GM18867 (cell line): ENCODE data around the gene TIAM2.
"Not testable (repeated sequence)": the region's sequence is repeated elsewhere in the genome, so short reads cannot be mapped to it uniquely, and the experiment has no call there.

ENCODE experiments used
- ATAC-seq: cut with Tn5 transposase; IDR thresholded peaks from one replicate; pipeline ENCODE4 v1.9.1; 2021; ENCODE audit warnings: mild to moderate bottlenecking, moderate library complexity; ENCODE audit not compliant: unreplicated experiment

TIAM2 gene

DNA sequence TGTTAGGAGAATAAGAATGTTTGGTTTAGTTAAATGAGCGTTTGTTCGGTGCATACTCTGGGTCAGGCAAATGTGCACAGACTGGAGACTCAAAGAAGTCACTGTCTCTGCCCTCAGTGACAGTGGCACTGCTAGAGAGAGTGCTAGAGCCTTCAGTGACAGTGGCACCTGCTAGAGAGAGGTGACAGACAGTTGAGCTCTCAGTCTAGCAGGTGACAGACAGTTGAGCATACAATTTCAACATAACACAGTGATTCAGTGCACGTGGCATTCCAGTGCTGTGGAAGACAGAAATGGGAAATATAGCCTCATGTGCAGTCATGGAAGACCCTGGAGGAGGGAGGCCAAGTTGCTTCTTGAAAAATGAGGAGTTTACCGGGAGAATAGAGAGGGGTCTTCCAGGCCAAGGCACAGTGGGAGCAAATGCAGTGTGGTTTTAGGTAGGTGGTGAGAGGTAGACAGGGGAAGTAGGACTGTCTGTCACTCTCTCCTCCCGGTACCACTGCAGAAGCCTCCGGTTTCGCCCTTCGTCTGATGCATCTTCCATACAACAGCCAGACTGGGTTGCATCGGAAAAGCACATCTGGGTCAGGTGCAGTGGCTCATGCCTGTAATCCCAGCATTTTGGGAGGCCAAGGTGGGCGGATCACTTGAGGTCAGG lies 160.8 kb downstream of the TIAM2 start:
- ATAC-seq: no peak

DNA sequence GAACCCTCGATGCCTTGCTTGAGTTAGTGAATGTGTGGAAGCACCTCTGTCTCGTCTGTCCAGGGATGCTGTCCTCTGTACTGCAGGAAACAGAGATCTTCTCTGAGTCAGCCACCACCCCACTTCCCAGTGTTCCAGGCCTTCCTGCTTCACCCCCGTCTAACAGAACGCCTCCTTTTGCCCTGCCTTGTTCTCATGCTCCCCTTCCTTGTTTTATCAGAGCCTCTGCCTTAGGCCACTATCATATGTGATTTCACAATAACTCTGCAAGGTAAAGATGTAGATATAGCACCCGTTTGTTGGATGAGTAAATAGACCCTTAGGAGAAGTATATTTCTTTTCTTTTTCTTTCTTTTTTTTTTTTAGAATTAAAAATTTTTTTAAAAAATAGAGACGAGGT lies 162.0 kb downstream of the TIAM2 start:
- ATAC-seq: no peak

DNA sequence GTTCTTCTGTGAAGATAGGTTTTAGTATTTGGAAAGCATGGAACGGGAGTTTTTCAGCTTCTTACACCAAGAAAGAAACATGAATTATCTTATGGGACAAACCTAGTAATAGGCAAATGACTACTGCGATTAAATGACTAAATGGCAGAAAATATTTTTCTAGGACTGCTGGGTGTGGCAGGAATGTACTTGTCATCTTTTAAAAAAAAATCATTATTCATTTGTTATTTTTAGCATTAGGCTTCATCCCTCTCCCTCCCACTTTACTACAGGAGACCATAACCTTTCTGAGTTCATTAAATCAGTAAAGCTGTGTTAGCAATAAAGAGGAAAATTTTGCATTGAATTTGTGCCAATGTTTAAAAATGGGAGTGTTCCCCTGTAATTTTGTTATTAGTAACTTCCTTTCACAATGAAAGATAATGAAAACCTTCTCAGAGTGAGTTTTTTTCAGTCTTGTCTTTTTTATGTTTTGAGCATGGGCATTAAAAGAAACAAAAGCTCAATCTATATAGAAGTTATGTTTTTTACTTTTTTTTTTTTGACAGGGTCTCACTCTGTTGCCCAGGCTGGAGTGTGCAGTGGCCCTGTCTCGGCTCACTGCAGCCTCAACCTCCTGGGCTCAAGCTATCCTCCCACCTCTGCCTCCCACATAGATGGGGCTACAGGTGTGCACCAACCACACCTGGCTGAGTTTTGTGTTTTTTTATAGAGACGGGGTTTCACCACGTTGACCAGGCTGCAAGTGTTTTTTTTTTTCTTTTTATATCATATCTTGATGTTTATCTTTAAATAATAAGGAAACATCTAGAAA lies 163.1 kb downstream of the TIAM2 start:
- ATAC-seq: peak; percentile 61

DNA sequence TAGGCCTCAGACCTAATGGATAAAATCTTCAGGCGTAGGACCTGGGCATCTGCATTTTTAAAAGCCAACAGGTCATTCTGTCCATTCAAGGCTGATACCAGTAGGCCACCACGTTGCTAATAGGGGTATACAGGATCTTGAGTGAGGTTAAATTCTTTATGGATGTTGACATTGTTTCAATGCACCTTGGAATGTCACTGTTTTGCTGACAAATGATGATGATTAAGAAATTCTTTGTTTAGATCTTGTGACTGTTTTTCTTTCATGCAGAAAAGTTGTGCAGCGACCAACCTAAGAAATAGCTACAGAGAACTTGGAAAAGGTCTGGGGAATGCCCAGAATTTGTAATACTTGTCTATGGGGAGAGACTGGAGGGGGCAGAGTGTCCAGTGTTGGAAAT lies 167.6 kb downstream of the TIAM2 start:
- ATAC-seq: no peak

DNA sequence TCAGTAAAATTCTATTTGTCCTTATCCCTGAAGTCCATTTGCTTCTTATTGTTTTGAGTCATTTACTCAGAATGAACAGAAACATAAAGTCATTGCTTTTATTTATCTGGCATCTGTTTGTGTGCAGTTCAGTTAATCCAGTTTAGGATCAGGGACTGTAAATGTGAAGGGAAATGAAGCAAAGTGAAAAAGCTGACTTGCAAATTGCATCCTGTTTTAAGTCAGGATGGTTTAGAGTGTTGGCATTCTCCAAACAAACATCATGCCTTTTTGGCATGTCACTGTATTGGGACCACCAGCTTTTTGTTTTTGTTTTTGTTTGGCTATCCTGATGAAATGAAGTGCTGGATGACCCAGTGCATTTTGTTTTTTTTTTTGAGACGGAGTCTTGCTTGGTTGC lies 168.5 kb downstream of the TIAM2 start:
- no peak for ATAC-seq

DNA sequence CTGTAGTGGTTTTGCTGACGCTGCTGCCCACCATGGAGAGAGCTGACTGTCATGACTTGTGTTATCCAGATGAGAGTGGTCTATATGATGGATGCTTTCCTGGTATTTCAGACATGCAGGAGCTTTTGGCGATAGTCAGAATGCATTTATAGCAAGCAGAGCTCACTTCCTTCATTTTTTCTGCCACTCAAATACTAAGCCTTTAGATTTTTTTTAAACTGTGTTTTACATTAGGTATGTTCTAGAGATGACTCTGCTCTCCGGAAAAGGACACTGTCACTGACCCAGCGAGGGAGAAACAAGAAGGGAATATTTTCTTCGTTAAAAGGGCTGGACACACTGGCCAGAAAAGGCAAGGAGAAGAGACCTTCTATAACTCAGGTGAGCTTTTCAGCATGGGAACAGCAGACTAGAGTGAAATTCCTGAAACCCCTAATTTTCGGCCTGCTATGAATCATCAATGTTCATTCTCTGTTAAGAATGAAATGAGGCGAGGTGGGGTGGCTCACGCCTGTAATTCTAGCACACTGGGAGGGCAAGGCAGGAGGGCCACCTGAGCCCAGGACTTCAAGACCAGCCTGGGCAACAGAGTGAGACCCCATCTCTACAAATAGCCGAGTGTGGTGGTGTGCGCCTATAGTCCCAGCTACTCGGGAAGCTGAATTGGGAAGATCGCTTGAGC lies 170.1 kb downstream of the TIAM2 start:
- no peak for ATAC-seq

DNA sequence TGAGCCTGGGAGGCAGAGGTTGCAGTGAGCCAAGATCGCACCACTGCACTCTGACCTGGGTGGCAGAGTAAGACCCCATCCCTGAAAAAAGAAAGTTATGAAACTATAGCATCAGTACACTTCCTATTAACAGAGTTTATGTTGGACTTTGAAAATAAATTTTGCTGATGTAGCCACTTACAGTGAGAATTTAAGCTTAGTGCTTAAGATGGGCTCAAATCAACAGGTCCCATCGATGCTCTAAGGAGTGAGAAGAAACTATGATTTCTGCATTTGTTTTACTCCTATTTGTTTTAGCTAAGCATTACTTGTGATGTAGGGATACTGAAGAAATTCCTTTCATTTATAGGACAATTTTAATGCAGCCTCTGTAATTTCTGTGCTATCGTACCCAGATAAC lies 175.4 kb downstream of the TIAM2 start:
- no peak for ATAC-seq

DNA sequence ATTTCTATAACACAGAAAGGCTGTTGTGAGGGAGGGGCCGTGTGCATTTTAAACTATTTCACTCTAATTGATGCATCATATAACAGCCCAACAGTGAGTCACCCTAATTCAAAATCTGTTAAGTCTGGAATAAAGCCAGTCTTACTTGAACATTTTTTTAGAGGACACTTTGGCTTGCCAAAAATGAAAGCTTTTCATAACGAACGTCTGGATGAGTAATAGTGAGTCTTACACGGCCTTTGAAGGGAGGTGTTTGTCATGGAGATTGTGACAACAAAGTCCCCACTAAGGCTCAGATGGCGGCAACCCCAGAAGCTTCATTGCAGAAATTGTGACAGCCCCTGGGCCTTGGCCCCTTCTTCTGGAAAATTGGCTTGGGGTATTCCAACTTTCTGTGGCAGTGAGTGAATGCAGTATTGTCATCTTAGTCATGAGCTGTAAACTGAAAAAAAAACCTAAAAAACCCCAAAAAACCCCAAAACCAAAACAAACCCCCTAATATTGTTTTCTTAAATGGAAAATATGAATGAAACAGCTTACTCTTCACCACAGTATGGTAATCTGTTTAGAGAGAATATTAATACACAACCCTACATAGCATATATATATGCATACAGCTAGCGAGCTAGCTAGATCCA lies 176.1 kb downstream of the TIAM2 start:
- ATAC-seq: peak; percentile 83

DNA sequence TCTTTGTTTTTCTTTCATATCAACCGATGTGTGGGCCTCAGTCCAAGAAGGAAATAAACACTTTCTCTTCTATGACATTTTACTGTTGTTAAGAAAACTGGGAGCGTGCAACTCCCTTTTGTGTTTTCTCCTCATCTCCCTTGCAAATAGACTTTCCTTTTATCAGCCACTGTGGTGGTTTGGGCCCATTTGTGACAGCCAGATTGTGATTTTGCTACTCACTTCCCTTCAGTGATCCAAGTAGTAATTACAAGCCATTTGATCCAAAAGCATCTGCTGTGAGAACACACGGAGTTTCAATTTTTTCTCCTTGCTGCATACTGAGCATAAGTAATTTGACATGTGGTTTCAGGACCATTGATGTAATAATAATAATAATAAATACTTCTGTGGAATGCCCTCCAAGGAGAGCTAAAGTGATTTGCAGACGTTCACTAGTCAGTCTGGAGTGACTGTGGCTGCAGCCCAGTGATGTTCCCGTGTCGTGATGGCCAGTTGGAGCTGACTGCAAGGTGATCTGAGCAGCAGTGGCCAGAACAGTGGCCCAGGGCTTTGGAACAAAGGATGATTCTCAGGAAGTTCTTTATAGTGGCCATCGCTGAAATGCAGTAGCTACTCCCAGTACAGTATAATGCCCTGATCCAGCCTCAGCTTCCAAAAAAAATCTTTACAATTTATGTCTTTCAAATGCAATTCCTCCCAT lies 176.8 kb downstream of the TIAM2 start:
- no peak for ATAC-seq

DNA sequence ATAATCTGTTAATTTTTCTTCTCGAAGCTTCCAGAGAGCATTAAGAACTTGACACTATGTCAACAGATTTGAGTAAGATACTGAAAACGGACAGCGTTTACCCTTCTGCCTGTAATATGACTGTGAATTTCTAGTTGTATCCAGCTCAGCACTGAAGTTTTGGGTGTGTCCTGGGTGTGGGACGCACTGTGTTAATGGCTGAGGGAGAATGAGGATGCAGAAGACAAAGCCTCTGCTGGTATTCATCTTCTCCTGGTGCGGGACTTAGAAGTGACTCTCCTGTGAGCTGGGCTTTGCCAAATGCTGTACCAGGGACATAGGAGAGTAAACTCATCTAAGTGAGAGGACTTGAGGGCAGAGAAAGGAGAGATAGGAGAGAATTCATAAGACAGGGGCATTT lies 178.4 kb downstream of the TIAM2 start:
- no peak for ATAC-seq

DNA sequence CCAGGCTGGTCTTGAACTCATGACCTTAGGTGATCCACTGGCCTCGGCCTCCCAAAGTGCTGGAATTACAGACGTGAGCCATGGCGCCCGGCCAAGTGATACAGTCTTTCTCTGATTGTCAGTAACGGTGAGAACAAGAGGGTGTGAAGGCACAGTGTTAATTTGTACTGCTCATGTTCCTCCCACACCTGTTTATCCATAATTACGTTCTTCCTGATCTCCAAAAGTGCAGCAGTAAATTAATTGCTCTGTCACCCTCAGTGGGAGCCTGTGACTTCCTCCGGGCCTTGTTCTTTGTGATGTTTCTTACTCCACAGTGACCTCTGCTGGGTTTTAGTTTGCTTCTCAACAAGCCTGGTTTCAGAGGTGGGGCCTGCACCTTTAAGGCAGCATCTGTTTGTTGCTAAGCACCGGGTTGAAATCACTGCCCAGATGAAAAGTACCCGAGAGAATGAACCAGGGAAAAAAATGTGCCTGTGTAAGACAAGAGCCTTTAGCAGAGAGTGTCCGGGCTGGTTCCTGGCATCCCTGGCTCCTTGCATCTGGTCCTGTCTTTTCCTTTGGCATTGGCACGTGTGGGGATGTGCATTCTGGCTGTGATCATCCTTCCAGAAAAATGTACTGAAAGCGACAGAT lies 179.6 kb downstream of the TIAM2 start:
- peak; percentile 59 for ATAC-seq

DNA sequence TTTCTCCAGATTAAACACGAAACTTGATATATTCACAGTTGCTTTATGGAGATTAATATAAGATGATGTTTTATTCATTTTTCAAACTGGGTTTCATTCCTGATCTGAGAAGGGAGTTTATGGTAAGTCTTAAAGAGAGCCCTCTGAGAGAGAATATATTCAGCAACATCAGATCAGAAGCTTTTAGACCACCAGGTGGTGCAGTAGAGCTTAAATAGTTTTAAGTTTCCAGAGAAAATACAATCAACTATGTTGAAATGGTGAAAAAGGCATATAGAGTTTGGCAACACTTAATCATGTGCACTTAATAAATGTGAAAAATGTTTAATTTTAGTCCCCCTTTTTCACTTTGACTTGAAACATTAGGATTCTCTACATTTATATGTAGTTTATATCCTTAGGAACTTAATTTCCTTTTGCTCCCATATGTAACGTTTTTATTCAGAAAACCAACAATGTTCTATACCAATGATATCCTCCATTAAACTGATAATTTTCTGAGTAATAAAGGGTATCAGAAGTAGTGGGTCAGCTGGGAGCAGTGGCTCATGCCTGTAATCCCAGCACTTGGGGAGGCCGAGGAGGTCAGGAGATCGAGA lies 182.3 kb downstream of the TIAM2 start:
- ATAC-seq: no peak

DNA sequence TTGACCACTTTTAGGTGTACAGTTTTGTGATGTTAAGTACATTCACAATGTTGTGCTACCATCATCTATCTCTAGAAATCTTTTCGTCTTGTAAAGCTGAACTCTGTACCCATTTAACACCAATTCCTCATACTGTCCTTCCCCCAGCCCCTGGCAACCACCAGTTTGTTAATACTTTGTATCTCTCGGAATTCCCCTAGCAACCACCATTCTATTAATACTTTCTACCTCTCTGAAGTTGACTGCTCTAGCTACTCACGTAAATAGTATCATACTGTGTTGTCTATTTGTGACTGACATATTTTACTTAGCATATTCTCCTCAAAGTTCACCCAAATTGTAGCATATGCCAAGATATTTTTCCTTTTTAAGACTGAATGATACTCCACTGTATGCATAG lies 186.4 kb downstream of the TIAM2 start:
- ATAC-seq: peak; percentile 51

DNA sequence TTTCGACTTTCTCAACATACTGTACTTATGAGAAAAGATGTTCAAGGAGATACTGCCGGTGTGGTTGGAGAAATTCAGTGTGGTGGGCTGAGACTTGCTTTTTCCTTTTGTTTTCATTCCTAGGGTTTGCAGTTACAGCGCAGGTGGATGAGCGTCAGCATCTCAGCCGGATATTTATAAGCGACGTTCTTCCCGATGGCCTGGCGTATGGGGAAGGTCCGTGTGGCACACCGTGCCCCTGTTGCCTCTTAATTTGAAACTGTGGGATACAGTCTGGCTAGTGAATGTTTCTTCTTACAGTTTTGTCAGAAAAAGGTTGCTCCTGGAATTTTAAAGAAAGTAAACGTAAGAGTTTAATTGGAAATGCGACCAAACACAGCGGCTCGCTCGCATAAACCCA lies 187.0 kb downstream of the TIAM2 start:
- no peak for ATAC-seq

DNA sequence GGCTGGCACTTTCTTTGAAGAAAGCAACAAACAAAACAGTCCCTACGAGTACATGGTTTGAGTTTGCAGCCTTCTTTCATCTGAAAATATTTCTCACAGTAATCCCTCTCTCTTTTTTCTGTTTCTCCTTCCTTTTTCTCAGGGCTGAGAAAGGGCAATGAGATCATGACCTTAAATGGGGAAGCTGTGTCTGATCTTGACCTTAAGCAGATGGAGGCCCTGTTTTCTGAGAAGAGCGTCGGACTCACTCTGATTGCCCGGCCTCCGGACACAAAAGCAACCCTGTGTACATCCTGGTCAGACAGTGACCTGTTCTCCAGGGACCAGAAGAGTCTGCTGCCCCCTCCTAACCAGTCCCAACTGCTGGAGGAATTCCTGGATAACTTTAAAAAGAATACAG lies 188.0 kb downstream of the TIAM2 start:
- peak; percentile 53 for ATAC-seq

DNA sequence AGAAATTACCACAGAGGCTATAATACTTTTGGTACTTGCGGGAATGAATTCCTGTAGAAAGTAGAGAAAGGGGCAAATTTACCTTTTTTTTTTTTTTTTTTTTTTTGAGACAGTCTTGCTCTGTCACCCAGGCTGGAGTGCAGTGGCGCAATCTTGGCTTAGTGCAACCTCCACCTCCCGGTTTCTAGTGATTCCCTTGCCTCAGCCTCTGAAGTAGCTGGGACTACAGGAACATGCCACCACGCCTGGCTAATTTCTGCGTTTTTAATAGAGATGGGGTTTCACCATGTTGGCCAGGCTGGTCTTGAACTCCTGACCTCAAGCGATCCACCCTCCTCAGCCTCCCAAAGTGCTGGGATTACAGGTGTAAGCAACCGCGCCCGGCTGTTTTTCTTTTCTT lies 189.9 kb downstream of the TIAM2 start:
- ATAC-seq: not testable (repeated sequence)

DNA sequence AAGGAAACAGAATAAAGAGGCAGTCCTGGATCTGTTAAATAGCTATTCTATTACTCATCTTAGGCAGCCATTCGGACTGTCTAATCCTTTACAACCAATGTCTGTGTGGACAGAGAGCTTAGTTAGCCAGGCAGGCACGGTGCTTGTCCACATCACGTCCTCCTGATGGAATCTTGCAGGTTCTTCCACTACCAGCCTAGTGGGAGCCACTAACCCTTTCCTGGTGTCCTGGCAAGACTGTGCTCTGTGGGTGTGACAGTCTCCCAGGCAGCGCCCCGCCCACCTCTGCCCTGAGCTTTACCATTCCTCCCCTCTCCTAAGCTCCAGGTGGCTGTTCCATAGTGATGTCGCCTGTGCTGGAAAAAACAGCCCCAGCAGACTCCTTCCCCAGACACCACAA lies 190.4 kb downstream of the TIAM2 start:
- ATAC-seq: no peak

DNA sequence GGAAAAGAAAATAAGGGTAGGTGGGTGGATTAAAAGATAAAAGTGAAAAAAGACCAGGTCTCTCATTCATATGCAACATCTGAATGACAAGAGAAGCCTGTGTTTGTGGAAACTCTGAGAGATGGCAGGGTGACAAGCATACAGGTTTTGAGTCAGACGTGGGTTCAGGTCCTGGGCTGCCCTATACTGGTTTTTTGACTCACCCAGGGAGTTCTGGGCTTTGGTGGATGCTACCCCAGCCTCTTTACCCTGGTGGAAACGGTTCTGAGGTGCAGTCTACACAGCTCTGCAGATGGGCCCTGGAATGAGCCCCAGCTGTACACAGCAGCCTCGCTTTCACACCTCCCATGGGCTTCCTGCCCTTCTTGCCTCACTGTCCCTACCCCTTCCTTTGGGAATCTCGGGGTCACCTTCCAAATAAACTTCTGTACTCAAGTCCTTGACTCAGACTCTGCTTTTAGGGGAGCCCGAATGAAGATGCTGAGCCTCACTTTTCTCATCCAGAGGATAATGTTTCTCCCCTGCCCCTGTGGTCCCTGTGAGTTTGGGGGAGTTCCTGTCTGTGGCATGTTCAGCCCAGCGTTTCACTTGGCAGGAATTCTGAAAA lies 191.0 kb downstream of the TIAM2 start:
- no peak for ATAC-seq

DNA sequence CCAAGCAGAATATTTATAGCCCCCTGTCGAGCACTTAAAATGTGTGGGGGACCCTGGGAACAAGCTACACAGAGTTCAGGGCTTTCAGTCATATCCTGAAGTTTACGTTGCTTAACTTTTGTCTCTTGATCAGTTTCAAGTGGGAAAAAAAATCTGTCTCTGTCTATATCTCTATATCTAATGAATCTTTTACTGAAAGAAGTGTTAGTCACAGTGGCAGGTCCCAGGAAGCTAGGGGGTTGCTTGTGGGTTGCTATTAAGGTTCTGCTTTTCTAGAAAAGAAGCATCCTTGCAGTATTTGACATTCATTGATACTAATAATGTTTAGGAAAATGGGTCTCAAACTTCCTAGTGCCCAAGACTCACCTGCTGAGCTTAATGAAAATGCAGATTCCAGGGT lies 192.0 kb downstream of the TIAM2 start:
- ATAC-seq: no peak
